ENCODE measurements around the gene KMT2B.

- TF ChIP-seq CTCF (IDR thresholded peaks at IDR 0.05) (no peak), POLR2A (IDR thresholded peaks at IDR 0.05) (no peak)
These were observed 14.1 kb downstream of the KMT2B start for GRCh38 chr19:35731779-35732405.

Data from right lobe of liver (tissue), 4 donors.